ENCODE data around the gene EHF. TPM values are rescaled to one million over a fixed set of nuclear protein-coding genes. Genes with fewer than 3 reads are reported as not detected.
A peak's percentile ranks its signal among the peaks of the same experiment; 100 is the strongest.

The EHF gene
- total RNA-seq, 1 donor = not detected

DNA sequence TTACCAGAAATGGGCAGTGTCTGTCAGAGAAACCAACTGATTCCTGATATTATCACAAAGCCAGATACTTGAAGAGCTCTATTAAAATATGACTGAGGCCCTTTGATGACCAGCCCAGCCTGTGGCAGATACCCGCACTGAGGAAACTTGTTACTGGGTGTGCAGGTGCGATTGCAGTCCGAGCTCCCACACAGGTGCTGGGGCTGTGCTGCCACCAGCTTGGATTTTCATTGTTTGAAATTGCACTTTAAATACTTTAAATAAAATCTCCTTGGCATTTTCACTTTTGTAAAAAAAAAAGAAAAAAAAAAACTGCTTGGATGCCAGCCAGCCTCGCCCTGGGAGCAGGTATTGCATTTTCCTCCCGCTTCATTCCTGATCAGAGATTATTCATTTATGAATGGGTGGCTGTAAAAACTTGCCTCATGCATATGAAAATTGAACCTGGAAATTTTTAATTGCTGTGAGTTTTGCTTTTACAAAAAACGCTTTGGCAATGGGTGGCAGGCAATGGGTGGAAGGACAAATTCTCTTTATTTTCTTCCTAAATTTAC lies 21.2 kb downstream of the EHF start:
- DNase-seq (ENCODE audit: low read depth in 2 of 3, low spot score in 2 of 3) = no peak

DNA sequence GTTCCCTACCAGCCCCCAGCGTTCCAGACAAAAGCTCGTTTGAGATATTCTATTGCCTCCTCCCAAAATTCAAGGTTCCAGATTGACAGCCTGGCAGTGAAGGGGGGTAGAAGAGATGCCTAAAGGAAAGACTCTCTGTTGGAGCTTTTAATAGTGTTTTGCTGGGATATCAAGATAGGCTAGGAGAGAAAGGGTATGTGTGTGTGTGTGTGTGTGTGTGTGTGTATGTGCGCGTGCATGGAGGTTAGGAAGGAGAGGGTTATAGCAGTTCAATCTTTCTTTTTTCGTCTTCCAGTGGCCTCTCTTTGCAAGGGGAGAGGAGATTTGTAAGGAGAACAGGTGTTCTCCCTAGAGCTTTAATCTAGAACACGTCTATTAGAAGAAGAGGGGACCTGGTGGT lies 22.0 kb downstream of the EHF start:
- no peak for DNase-seq (ENCODE audit: low read depth in 2 of 3, low spot score in 2 of 3)

DNA sequence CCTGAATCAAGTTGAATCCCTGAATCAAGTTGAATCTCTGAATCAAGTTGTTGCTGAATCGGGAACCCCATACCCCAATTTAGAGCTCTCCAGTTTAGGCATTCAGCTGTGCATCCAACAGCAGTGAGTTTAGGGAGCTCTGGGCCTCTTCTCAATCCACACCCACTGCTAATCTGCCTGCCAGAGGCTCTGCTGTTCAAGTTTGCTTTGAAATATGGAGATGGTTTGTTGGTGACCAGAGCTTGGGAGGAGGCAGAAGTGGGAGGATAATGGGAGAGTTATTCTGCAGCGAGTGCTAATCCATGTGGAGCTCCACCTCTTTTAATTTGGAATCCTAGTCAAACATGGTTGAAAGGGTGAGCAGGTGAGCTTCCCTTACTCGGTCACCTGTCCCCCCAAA lies 22.4 kb downstream of the EHF start:
- no peak for DNase-seq (ENCODE audit: low read depth in 2 of 3, low spot score in 2 of 3)

DNA sequence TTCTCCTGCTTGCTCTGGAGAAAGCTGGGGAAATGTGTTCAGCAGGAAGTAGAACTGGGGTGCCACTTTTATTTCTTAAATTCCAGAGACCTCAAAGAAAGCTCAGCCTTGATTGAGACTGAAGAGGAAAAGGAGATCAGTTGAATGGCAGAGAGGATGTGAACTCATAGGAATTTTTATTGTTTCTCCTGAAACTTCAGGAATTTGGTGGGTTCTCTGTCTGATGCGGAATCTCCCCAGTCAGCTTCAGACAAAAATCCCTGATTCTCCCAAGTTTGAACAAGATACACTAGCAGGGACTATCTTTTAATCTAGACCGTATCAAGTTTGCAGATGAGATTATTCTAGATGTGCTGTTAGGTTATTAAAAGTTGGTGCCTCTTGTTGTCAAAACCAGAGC lies 23.0 kb downstream of the EHF start:
- DNase-seq (ENCODE audit: low read depth in 2 of 3, low spot score in 2 of 3) = no peak

DNA sequence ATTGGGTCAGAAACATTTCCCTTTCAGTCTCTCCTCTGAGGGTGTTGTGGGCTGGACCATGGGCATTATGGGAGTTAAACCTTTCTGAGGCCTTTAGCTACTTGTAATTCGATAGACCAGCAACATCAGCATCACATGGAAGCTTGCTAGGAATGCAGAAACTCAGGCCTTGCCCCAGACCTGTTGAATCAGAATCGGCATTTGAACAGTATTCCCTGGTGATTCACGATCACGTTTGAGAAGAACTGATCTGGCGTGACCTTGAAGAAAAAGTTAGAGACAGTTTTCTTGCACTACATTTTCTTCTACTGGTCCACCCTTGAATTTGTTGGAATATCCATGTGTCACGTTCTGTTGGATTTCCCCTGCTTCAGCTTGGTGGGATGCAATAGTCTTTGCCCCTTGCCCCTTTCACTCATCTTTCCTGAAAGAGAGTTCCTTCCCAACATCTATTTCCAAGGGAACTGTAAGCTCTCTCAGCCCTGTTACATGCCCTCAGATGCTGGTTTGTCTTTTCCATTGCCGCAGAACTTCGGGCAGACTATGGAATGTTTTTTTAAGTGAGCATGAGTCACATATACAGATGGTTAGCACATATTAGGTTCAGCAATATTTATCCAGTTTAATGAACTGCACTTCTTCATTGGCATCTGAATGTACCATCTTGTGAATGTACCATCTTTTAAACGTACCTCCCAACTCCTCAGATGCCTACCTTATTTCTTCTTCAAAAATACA lies 23.9 kb downstream of the EHF start:
- no peak for DNase-seq (ENCODE audit: low read depth in 2 of 3, low spot score in 2 of 3)

DNA sequence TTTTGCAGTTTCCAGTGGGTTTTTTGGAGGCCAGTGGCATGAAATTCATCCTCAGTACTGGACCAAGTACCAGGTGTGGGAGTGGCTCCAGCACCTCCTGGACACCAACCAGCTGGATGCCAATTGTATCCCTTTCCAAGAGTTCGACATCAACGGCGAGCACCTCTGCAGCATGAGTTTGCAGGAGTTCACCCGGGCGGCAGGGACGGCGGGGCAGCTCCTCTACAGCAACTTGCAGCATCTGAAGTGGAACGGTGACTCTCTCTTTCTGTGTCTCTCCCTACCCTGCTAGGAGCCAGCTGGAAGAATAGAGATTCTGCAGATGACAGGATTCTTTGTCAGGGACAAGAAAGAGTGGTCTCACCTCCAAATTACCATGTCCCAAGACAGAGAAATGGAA lies 25.5 kb downstream of the EHF start:
- DNase-seq (ENCODE audit: low read depth in 2 of 3, low spot score in 2 of 3) = no peak

DNA sequence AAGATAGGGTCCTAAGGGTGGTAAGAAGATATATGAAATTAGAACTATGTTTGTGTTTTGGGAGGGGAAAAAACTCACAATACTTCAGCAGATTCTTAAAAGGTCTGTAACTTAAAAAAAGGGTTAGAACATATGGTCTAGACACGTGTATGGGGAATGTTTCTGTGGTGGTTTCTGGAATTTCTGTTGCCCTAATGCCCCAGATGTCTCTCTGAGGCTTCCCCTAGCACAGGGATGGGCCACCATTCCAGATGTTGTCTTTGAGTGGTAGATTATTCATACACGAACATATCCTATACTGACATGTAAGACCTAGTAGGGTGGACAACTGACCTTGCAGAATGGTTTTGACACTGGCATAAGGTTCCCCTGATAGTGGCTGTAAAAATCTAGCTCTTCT lies 26.2 kb downstream of the EHF start:
- DNase-seq (ENCODE audit: low read depth in 2 of 3, low spot score in 2 of 3) = no peak

DNA sequence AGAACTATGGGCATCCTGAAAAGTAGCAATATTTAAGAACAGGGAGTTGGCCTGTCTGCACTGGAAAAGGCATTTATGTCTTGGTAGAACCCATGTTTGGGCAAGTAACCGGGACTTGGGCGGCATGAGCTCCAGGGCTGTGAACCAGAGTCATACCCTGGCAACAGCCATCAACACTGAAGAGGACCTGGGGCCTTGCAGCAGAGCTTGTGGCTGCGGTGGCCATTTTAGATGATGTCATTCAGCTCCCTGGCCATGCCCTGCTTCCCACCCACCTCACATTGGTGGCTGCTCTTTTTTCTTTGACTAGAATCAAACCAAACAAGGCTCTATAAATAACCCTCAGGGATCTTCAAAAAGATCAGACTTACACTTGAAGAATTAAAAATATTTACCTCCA lies 26.6 kb downstream of the EHF start:
- no peak for DNase-seq (ENCODE audit: low read depth in 2 of 3, low spot score in 2 of 3)

DNA sequence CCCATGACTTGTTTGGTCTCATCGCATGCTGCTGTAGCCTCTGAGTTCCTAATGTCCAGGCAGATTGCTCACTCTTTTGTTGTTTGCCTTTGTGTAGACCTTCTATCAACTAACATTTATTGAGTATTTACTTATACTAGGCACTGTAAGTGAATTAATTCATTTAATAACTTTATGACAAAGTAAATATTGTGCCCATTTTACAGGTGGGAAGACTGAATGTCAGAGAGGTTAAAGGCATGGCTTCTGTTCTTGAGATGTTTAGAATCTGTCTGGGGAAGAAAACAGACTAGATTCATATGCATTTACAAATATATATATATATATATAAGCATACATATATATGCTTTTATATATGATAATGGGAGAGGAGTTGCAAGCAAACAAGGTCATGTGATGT lies 27.1 kb downstream of the EHF start:
- DNase-seq (ENCODE audit: low read depth in 2 of 3, low spot score in 2 of 3) = no peak

DNA sequence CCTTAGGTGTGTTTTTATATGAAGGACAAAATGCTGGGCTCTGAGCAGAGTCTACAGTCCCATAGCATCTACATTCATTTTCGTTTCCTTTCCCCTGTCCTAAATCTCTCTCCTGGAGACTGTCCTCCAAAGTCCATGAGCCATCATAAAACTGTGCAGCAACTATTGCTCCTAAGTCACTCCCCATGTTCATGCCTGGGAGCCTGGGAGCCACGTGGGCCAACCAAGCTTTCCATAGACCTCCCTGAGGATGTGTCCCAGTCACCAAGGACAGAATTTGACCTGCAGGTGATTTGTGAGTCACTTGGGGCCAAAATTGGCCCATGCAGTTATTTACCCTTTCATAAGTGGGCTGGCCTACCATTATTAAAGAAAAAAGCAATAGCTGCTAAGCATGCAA lies 28.7 kb downstream of the EHF start:
- no peak for DNase-seq (ENCODE audit: low read depth in 2 of 3, low spot score in 2 of 3)

DNA sequence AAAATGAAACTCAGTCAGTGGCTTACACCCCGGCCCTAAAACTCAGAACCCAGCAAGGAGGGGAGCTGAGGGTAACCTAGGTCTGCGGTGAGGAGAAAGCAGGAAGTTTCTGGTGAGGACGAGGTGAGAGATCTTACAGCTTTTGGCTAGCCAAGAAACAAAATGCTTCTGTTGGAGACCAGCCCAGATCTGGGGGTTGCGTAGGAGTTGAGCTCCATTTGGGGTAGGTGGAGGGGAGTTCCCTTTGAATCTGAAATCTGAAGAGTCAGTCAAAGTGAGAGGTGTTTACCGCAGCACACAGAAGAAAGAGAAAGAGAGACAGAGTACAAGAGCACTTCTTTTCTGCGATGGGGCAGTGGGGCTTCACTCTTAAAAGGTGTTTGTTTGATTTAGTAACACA lies 29.6 kb downstream of the EHF start:
- DNase-seq (ENCODE audit: low read depth in 2 of 3, low spot score in 2 of 3) = peak; percentile 32 to 87 (median 42)

DNA sequence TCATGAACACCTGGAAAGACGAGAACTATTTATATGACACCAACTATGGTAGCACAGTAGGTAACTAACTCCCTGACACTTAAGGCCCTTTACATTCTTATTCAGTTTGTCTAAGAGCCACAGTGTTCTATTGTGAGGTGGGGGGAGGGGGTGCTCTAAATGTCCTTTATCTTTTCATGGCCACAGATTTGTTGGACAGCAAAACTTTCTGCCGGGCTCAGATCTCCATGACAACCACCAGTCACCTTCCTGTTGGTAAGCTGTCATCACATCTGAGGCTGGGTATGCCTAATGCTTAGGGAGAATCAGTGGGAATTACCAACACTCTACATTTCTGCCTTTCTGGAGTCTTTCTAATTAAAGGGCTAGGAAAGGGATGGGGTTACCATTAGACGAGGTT lies 30.7 kb downstream of the EHF start:
- peak in 1 of 3 donors; percentile 23 for DNase-seq (ENCODE audit: low read depth in 2 of 3, low spot score in 2 of 3)

DNA sequence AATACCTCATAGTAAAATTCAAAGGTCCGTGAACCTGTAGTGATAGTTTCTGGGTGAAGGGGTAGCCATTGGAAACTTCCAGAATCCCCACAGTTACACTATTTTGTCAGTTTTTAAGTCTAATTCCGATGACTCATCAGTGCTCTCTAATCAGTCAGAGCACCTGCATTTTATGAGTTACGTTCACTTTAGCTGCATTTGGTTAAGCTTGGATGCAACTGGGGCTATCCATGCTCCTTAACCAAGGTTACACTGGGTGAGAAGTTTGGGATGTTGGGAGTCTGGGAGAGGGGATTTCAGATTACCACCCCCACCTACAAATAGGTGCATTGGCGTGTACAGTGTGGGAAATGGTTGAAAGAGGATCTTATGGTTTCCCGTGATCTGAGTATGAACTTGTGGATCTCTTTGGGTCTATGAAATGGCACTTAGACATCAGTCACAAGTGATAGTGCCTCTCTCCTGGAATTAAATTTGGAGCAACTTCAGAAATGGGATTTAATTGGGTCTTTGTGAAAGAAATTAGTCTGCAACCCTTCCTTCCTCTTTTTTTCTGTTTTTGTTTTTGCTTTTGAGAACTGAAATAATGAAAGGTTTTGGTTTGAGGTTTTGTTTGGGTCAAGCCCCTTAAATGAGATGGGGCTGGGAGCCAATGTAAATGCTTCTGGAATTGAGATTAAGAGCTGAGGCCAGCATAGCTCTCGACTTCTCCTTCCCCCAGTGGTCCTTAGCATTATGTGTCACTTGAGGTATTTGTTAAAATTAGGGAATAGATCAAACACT lies 31.5 kb downstream of the EHF start:
- peak in 1 of 3 donors; percentile 27 for DNase-seq (ENCODE audit: low read depth in 2 of 3, low spot score in 2 of 3)

DNA sequence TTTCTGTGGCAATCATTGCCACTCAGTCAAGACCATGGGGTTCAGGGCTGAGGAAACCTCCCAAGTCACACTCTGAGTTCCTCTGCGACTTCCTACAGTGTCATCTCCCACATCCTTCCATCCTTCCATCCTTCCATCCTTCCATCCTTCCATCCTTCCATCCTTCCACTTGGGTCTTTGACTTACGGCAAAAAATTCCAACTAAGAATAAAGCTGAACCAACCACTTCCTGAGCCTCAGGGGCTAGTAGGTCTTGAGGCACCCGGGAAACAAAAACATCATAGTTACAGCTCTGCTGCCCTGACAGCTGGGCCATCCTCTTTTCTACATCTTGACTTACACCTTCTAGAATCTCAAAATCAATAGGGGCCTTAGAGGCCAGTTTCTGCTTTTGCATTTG lies 32.1 kb downstream of the EHF start:
- DNase-seq (ENCODE audit: low read depth in 2 of 3, low spot score in 2 of 3) = no peak

DNA sequence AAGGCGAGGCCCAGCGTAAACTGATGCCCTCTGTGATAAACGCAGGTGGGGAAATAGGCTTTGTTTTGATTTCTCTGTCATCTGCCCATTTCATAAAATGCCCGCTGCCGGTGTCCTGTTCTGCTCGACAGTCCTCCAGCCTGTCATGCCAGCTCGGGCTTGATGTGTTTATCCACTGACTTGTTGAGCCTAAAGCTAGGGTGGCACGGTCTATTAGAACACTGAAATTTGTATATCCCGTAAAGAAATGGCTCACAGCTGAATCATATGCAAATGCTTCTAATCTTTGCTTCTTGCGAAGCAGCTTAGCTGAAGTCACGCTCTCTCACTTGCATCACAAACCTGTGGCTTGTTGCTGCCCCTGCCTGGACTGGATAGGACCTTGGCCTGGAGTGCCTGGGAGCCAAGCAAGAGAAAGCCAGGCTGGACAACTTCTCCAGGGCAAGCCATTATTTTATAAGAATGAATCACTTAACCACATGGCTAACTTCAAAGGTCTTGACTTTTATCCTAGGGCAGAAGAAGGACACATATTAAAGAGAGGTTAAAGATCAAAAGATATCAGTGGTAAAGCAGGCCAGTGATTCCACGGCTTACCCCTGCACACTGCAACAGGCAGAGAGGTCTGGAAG lies 33.1 kb downstream of the EHF start:
- no peak for DNase-seq (ENCODE audit: low read depth in 2 of 3, low spot score in 2 of 3)

DNA sequence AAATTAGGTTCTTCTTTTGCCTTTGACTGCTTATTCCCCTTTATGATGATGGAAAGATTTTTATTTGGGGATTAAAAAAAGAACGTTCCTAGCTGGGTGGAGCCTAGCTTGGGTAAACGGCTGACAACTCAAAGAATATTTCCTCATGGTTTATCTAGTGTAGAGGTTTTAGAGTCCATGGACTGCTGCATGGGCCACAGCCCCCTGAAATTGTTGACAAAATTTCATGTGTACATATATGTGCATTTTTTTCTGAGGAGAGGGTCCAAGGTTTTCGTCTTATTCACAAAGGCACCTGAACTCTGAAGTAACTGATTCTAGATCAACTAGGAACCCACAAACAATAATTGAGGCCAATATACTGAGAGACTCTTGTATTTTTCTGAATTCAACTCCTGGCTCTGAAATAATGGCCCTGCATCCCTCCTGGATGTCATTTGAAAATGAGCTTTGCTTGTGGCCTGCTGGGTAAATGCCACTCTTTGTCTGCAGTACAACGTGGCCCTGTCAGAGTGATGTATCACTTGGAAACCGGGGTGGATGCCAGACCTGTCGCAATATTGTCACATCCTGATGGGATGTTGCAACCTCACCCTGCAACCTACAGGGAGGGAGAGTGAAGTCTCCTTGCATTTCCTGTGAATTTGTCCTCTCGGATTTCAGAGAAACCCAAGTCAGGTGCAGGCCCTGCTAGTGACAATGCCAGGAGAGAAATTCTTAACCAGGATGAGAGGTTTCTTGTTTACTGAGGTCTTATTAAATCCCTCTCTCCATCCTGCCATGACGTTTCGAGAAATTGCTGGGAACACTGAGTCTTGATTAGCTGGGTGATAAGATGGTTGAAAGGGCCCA lies 33.8 kb downstream of the EHF start:
- peak in 1 of 3 donors; percentile 33 for DNase-seq (ENCODE audit: low read depth in 2 of 3, low spot score in 2 of 3)

DNA sequence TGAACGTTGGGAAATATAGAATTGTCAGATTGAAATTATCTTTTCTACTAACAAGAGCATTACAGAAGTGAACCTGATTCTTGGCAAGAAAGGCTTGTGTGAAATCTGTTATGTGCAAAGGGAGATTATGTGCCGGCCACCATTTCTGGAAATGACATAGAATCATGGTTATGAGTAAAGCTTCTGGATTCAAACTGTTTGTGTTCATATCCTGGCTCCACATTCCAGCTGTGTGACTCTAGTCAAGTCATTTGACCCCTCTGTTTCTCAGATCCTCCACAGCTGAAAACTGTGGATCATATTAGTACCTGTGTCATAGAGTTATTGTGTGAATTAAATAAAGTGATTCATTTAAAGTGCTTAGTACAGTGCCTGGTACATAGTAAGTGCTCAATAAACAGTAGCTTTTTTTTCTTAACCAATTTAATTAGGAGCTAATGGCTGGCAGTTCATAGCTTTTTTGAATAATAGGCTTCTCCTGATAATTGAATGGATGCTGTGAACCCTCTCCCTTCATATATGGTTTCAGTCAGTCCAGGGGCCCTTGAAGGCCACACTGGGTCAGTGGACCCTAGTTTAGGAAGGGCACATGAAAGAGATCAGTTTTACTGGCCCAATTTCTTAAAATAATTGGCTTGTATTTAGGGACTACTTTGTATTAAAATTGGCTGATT lies 34.6 kb downstream of the EHF start:
- no peak for DNase-seq (ENCODE audit: low read depth in 2 of 3, low spot score in 2 of 3)

DNA sequence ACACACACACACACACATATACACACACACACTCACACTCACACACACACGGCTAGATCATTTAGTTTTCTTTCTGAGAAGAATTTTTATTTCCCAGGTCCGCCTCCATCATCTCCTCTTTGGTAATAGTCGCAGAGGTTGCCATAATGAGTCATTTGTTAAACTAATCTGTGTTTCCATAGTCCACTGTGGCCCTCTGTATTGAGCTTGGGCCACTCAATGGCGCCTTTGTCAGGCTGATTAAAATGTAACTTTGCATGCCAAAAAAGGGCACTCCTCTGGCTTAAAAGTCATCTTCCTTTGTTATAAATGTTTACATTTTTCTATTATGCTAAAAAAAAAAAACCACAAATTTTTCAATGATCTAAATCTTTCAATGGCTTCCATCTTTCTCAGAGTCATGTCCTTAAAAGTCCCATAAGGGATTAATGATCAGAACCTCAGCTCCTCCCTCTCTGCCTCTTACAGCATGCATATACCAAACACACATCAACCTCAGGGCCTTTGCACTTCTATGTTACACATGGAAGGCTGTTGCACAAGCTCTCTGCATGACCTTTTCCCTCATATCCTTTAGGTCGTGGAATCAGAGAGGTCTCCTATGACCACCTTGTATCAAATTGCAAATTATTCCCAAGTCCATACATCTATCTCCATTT lies 35.3 kb downstream of the EHF start:
- no peak for DNase-seq (ENCODE audit: low read depth in 2 of 3, low spot score in 2 of 3)
